ENCODE results near the gene DYNC1I2.

DNA sequence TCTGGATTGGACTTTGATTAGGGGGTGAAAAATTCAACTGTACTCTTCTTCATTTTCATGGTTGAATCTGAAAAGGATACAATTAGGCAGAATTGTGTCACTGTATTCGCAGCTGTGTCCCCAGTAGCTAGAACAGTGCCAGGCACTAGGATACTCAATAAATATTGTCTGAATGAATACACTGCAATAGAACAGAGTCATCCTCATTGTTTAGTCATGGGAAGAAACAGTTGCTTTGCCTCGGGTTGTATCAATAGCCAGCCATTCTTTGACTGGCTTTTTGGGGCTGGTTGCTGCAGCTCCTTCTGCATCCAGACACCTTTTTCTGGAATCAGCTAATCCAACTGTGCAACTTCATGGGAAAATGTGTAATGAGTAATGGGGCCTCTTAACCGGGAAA, 18.1 kb upstream of the DYNC1I2 start:
- no peak for TF ChIP-seq POLR2A (IDR thresholded peaks at IDR 0.05)
- TF ChIP-seq, protein P1, sequence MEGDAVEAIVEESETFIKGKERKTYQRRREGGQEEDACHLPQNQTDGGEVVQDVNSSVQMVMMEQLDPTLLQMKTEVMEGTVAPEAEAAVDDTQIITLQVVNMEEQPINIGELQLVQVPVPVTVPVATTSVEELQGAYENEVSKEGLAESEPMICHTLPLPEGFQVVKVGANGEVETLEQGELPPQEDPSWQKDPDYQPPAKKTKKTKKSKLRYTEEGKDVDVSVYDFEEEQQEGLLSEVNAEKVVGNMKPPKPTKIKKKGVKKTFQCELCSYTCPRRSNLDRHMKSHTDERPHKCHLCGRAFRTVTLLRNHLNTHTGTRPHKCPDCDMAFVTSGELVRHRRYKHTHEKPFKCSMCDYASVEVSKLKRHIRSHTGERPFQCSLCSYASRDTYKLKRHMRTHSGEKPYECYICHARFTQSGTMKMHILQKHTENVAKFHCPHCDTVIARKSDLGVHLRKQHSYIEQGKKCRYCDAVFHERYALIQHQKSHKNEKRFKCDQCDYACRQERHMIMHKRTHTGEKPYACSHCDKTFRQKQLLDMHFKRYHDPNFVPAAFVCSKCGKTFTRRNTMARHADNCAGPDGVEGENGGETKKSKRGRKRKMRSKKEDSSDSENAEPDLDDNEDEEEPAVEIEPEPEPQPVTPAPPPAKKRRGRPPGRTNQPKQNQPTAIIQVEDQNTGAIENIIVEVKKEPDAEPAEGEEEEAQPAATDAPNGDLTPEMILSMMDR (IDR thresholded peaks at IDR 0.05) = no peak
